Caco-2 (cell line): Measurements from ENCODE around the gene PGLYRP1. TPM values are rescaled to one million over a fixed set of nuclear protein-coding genes. Genes with fewer than 3 reads are reported as not detected.

Experiments
- BruUV-seq: library from RNA; stranded (reverse); fragments of 400-500 nt; replicated peaks from 2 replicates; lab custom pipeline; 2021; lab: Mats Ljungman, UMichigan
- CTCF ChIA-PET: fragments of 300-600 bp; sonication (Branson Sonifier 250); formaldehyde crosslinking; loops from one replicate; lab custom pipeline; 2022; ENCODE audit warnings: antibody characterized with exemption; lab: Charles Lee
- POLR2A ChIA-PET: fragments of 300-600 bp; sonication (Branson Sonifier 250); formaldehyde crosslinking; loops from one replicate; lab custom pipeline; 2022; ENCODE audit warnings: antibody characterized with exemption; lab: Charles Lee
- DNase-seq, 2 experiments: peaks; one replicate each; pipeline versions ENCODE4 v3.0.0 to v3.0.0-alpha.2; 2020 to 2022
- H3K27me3 ChIP-seq: replicated peaks from 2 replicates; pipeline ENCODE4 v1.6.0; 2011; ENCODE audit warnings: low read length; ENCODE audit not compliant: control insufficient read depth, insufficient read depth
- H3K36me3 ChIP-seq: 2 replicates; pipeline ENCODE4 v1.5.1; 2011; ENCODE audit warnings: low read length; ENCODE audit not compliant: control insufficient read depth, insufficient read depth
- H3K4me1 ChIP-seq: fragments of 250-450 bp; sonication (Bioruptor Pico); 2 replicates; pipeline ENCODE4 v1.5.1; 2020; ENCODE audit warnings: mild to moderate bottlenecking
- H3K4me3 ChIP-seq: 2 replicates; pipeline ENCODE4 v1.5.1; 2011; ENCODE audit warnings: low read depth, mild to moderate bottlenecking, control low read depth, low read length
- H3K9me3 ChIP-seq: fragments of 250-450 bp; sonication (Bioruptor Pico); 2 replicates; pipeline ENCODE4 v1.5.1; 2020; ENCODE audit warnings: mild to moderate bottlenecking, moderate library complexity
- H3K27ac Mint-ChIP-seq: one replicate; pipeline ENCODE4 v1.8.0; 2022; ENCODE audit warnings: mixed read lengths; ENCODE audit not compliant: unreplicated experiment
- H3K27me3 Mint-ChIP-seq: one replicate; pipeline ENCODE4 v1.8.0; 2022; ENCODE audit warnings: mixed read lengths; ENCODE audit not compliant: insufficient read depth, unreplicated experiment
- H3K36me3 Mint-ChIP-seq: one replicate; pipeline ENCODE4 v1.8.0; 2022; ENCODE audit warnings: mild to moderate bottlenecking, mixed read lengths; ENCODE audit not compliant: insufficient read depth, unreplicated experiment
- H3K4me1 Mint-ChIP-seq: one replicate; pipeline ENCODE4 v1.8.0; 2022; ENCODE audit warnings: low read depth, mixed read lengths; ENCODE audit not compliant: unreplicated experiment
- H3K4me3 Mint-ChIP-seq: one replicate; pipeline ENCODE4 v1.8.0; 2022; ENCODE audit warnings: mild to moderate bottlenecking, moderate library complexity, mixed read lengths; ENCODE audit not compliant: unreplicated experiment
- H3K9me3 Mint-ChIP-seq: one replicate; pipeline ENCODE4 v1.8.0; 2022; ENCODE audit warnings: mixed read lengths; ENCODE audit not compliant: unreplicated experiment
- intact Hi-C: fragments of 100-400 bp; cut with micrococcal nuclease; formaldehyde crosslinking; loops from one replicate; pipeline ENCODE4 v1.10.0; 2022; ENCODE audit not compliant: unreplicated experiment
- total RNA-seq: library from RNA; stranded (reverse); gene quantifications from 2 replicates; pipeline ENCODE4 v1.2.3, GENCODE V29; 2022
- TF ChIP-seq, protein P1 (sequence below), 2 experiments: fragments of 200-600 bp in 1 of 2; IDR thresholded peaks; 1 replicate in 1 of 2; 2 replicates in 1 of 2; pipeline versions ENCODE4 v1.5.1 to v1.8.0; 2011 to 2022; ENCODE audit warnings: antibody characterized with exemption in 1 of 2, control low read depth in 1 of 2, inconsistent platforms in 1 of 2, low read depth in 1 of 2, low read length in 1 of 2, mild to moderate bottlenecking in 1 of 2, moderate library complexity in 1 of 2; ENCODE audit not compliant: insufficient read depth in 1 of 2, severe bottlenecking in 1 of 2, unreplicated experiment in 1 of 2

PGLYRP1 gene
- total RNA-seq, 1 experiment from 2014 or later = not detected

DNA sequence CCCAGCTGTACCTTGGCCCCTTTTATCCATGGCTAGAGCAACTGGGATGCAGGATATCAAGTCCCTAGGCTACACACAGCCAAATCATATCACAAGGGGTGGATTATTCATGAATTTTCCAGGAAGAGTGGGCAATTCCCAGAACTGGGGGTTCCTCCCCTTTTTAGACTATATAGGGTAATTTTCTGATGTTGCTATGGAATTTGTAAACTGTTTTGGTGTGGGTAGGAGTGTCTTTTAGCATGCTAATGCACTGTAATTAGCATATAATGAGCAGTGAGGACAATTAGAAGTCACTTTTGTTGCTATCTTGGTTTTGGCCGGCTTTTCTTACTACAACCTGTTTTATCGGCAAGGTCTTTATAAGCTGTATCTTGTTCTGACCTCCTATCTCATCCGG lies 35.9 kb upstream of the PGLYRP1 start:
- ChIA-PET POLR2A (no interaction called here), CTCF (no interaction called here)
- H3K9me3 ChIP-seq = peaks cover 16% of the 10 kb centered on the region
- no peaks in the 10 kb centered on the region for H3K27me3 ChIP-seq
- Mint-ChIP-seq H3K9me3 (peaks cover 18% of the 10 kb centered on the region), H3K27ac (no peak overlapping the region), H3K4me3 (no peak overlapping the region), H3K4me1 (no peaks in the 10 kb centered on the region), H3K36me3 (no peaks in the 10 kb centered on the region), H3K27me3 (no peaks in the 10 kb centered on the region)
- TF ChIP-seq, protein P1, sequence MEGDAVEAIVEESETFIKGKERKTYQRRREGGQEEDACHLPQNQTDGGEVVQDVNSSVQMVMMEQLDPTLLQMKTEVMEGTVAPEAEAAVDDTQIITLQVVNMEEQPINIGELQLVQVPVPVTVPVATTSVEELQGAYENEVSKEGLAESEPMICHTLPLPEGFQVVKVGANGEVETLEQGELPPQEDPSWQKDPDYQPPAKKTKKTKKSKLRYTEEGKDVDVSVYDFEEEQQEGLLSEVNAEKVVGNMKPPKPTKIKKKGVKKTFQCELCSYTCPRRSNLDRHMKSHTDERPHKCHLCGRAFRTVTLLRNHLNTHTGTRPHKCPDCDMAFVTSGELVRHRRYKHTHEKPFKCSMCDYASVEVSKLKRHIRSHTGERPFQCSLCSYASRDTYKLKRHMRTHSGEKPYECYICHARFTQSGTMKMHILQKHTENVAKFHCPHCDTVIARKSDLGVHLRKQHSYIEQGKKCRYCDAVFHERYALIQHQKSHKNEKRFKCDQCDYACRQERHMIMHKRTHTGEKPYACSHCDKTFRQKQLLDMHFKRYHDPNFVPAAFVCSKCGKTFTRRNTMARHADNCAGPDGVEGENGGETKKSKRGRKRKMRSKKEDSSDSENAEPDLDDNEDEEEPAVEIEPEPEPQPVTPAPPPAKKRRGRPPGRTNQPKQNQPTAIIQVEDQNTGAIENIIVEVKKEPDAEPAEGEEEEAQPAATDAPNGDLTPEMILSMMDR (IDR thresholded peaks at IDR 0.05; ENCODE audit: insufficient read depth in 1 of 2, low read depth in 1 of 2, low read length in 1 of 2, severe bottlenecking in 1 of 2, unreplicated experiment in 1 of 2) = no peak
- H3K4me3 ChIP-seq = no peak overlapping the region
- H3K36me3 ChIP-seq = no peaks in the 10 kb centered on the region; the same call in 1 of the 2 replicates
- no peaks in the 10 kb centered on the region for H3K4me1 ChIP-seq
- DNase-seq = no peak
- no TSS peak for BruUV-seq
- intact Hi-C loops = no loop called here

DNA sequence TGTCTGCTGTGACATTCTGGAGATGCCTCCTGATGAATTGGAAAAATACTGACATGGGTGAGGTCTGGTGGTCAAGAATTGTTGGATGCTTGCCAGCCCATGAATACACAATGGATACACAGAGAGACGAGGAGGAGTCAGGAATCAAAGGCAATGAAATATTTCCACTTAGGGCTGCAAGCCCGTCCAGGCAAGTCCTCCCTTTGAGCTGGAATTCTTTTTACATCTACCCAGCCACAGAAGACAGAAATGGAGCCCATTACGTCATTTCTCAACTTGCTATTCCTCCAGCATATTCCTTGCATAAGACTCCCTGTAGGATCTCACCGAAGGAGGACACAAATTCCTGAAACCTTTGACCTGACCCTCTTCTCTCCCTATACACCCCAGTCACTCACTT lies 33.7 kb upstream of the PGLYRP1 start:
- peaks cover 6% of the 10 kb centered on the region for H3K9me3 ChIP-seq
- no peaks in the 10 kb centered on the region for H3K36me3 ChIP-seq
- Mint-ChIP-seq H3K4me1 (no peaks in the 10 kb centered on the region), H3K27ac (no peak overlapping the region), H3K9me3 (no peaks in the 10 kb centered on the region), H3K4me3 (no peak overlapping the region), H3K27me3 (no peaks in the 10 kb centered on the region), H3K36me3 (no peaks in the 10 kb centered on the region)
- no peak for DNase-seq
- no peaks in the 10 kb centered on the region for H3K4me1 ChIP-seq
- no TSS peak for BruUV-seq
- H3K27me3 ChIP-seq = no peaks in the 10 kb centered on the region
- no peak overlapping the region for H3K4me3 ChIP-seq
- TF ChIP-seq, protein P1 (IDR thresholded peaks at IDR 0.05; ENCODE audit: insufficient read depth in 1 of 2, low read depth in 1 of 2, low read length in 1 of 2, severe bottlenecking in 1 of 2, unreplicated experiment in 1 of 2) = no peak
- ChIA-PET POLR2A (no interaction called here), CTCF (no interaction called here)
- intact Hi-C loops = no loop called here

DNA sequence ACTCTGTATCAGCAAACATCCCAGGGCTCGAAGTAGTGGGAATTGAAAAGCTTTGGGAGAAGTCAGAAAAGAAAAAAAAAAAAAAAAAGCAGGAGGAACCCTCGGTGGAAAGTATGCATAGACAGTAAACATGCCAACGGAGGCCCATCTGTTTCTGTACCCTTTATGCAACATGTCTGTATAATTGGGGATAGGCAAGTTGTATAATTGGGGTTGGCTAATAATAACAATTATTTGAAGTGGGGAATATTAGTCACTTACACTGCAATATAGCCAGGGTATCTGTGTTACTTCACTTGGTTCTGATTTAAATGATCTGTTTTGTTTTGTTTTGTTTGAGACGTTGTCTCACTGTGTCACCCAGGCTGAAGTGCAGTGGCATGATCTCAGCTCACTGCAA lies 30.0 kb upstream of the PGLYRP1 start:
- Mint-ChIP-seq H3K27me3 (no peaks in the 10 kb centered on the region), H3K9me3 (no peaks in the 10 kb centered on the region), H3K36me3 (no peaks in the 10 kb centered on the region), H3K4me3 (no peak overlapping the region), H3K27ac (no peak overlapping the region), H3K4me1 (no peaks in the 10 kb centered on the region)
- intact Hi-C loops = no loop called here
- POLR2A ChIA-PET = interaction anchor here (0.7 kb wide), 1 partner anchor 12 kb away, joined by 3 read pairs; no protein-coding TSS in a partner anchor
- H3K4me1 ChIP-seq = no peaks in the 10 kb centered on the region
- TF ChIP-seq, protein P1 (IDR thresholded peaks at IDR 0.05; ENCODE audit: insufficient read depth in 1 of 2, low read depth in 1 of 2, low read length in 1 of 2, severe bottlenecking in 1 of 2, unreplicated experiment in 1 of 2) = no peak
- CTCF ChIA-PET = interaction anchor here (0.6 kb wide), 1 partner anchor 77 kb away, joined by 4 read pairs; no protein-coding TSS in a partner anchor
- no peak overlapping the region for H3K4me3 ChIP-seq
- no peaks in the 10 kb centered on the region for H3K9me3 ChIP-seq
- no peak for DNase-seq
- H3K27me3 ChIP-seq = no peaks in the 10 kb centered on the region
- no TSS peak for BruUV-seq
- H3K36me3 ChIP-seq = no peaks in the 10 kb centered on the region
